ENCODE results near the gene PA2G4.
"Not testable (repeated sequence)": the region's sequence is repeated elsewhere in the genome, so short reads cannot be mapped to it uniquely, and the experiment has no call there.

Gene PA2G4
- total RNA-seq: 38.2 to 56.7 (median 50.8) reads per million in 3 donors

- H3K4me3 ChIP-seq (ENCODE audit: insufficient read depth, low read depth, low read length, poor library complexity, severe bottlenecking): peak within 1 kb of the TSS; percentile 75
- H3K9me3 ChIP-seq (ENCODE audit: control insufficient read depth, low read length): no peaks in the 10 kb centered on the region
- H3K27ac ChIP-seq (ENCODE audit: insufficient read depth, low read length, poor library complexity, severe bottlenecking): peak within 1 kb of the TSS; percentile 87
- peak; percentile 92 to 94 (median 93) for DNase-seq
- peaks cover 25% of the 10 kb centered on the region for H3K36me3 ChIP-seq (ENCODE audit: control insufficient read depth, insufficient read depth, low read length)
- H3K4me1 ChIP-seq (ENCODE audit: control insufficient read depth, insufficient read depth, low read length, poor library complexity, severe bottlenecking): peaks cover 36% of the 10 kb centered on the region
- H3K27me3 ChIP-seq (replicated peaks; ENCODE audit: control insufficient read depth, insufficient read depth, low read length, poor library complexity, severe bottlenecking): no peaks in the 10 kb centered on the region
Observed at GRCh38 chr12:56104109-56104814, at the start of gene PA2G4. PA2G4 (plus strand) TSS chr12:56104559; CDS start chr12:56104738, 179 bp downstream.

GRCh38 chr12:56059964-56060363, 44.4 kb upstream of the PA2G4 start:
- H3K4me1 ChIP-seq (ENCODE audit: control insufficient read depth, insufficient read depth, low read length, poor library complexity, severe bottlenecking); DNase-seq; H3K4me3 ChIP-seq (ENCODE audit: insufficient read depth, low read depth, low read length, poor library complexity, severe bottlenecking); H3K27ac ChIP-seq (ENCODE audit: insufficient read depth, low read length, poor library complexity, severe bottlenecking); H3K9me3 ChIP-seq (ENCODE audit: control insufficient read depth, low read length); H3K36me3 ChIP-seq (ENCODE audit: control insufficient read depth, insufficient read depth, low read length); H3K27me3 ChIP-seq (replicated peaks; ENCODE audit: control insufficient read depth, insufficient read depth, low read length, poor library complexity, severe bottlenecking): not testable (repeated sequence)

- DNase-seq: no peak
- Histone ChIP-seq H3K27ac (ENCODE audit: insufficient read depth, low read length, poor library complexity, severe bottlenecking) (no peak overlapping the region), H3K9me3 (ENCODE audit: control insufficient read depth, low read length) (no peaks in the 10 kb centered on the region), H3K4me1 (ENCODE audit: control insufficient read depth, insufficient read depth, low read length, poor library complexity, severe bottlenecking) (no peaks in the 10 kb centered on the region), H3K36me3 (ENCODE audit: control insufficient read depth, insufficient read depth, low read length) (no peaks in the 10 kb centered on the region), H3K27me3 (replicated peaks; ENCODE audit: control insufficient read depth, insufficient read depth, low read length, poor library complexity, severe bottlenecking) (no peaks in the 10 kb centered on the region), H3K4me3 (ENCODE audit: insufficient read depth, low read depth, low read length, poor library complexity, severe bottlenecking) (no peak overlapping the region)
Observed at GRCh38 chr12:56061982-56062381, 42.4 kb upstream of the PA2G4 start.

- no peaks in the 10 kb centered on the region for H3K27me3 ChIP-seq (replicated peaks; ENCODE audit: control insufficient read depth, insufficient read depth, low read length, poor library complexity, severe bottlenecking)
- H3K27ac ChIP-seq (ENCODE audit: insufficient read depth, low read length, poor library complexity, severe bottlenecking): no peak overlapping the region
- H3K4me3 ChIP-seq (ENCODE audit: insufficient read depth, low read depth, low read length, poor library complexity, severe bottlenecking): no peak overlapping the region
- H3K36me3 ChIP-seq (ENCODE audit: control insufficient read depth, insufficient read depth, low read length): no peaks in the 10 kb centered on the region
- no peaks in the 10 kb centered on the region for H3K9me3 ChIP-seq (ENCODE audit: control insufficient read depth, low read length)
- no peaks in the 10 kb centered on the region for H3K4me1 ChIP-seq (ENCODE audit: control insufficient read depth, insufficient read depth, low read length, poor library complexity, severe bottlenecking)
- no peak for DNase-seq
Observed at GRCh38 chr12:56062996-56063395, 41.4 kb upstream of the PA2G4 start.

GRCh38 chr12:56071648-56072047, 32.7 kb upstream of the PA2G4 start:
- Histone ChIP-seq H3K4me3 (ENCODE audit: insufficient read depth, low read depth, low read length, poor library complexity, severe bottlenecking) (no peak overlapping the region), H3K4me1 (ENCODE audit: control insufficient read depth, insufficient read depth, low read length, poor library complexity, severe bottlenecking) (no peaks in the 10 kb centered on the region), H3K27me3 (replicated peaks; ENCODE audit: control insufficient read depth, insufficient read depth, low read length, poor library complexity, severe bottlenecking) (no peaks in the 10 kb centered on the region), H3K9me3 (ENCODE audit: control insufficient read depth, low read length) (no peaks in the 10 kb centered on the region), H3K27ac (ENCODE audit: insufficient read depth, low read length, poor library complexity, severe bottlenecking) (no peak overlapping the region), H3K36me3 (ENCODE audit: control insufficient read depth, insufficient read depth, low read length) (no peaks in the 10 kb centered on the region)
- DNase-seq: no peak

- no peaks in the 10 kb centered on the region for H3K36me3 ChIP-seq (ENCODE audit: control insufficient read depth, insufficient read depth, low read length)
- H3K27me3 ChIP-seq (replicated peaks; ENCODE audit: control insufficient read depth, insufficient read depth, low read length, poor library complexity, severe bottlenecking): no peaks in the 10 kb centered on the region
- H3K27ac ChIP-seq (ENCODE audit: insufficient read depth, low read length, poor library complexity, severe bottlenecking): no peak overlapping the region
- no peaks in the 10 kb centered on the region for H3K9me3 ChIP-seq (ENCODE audit: control insufficient read depth, low read length)
- peaks cover 6% of the 10 kb centered on the region for H3K4me1 ChIP-seq (ENCODE audit: control insufficient read depth, insufficient read depth, low read length, poor library complexity, severe bottlenecking)
- H3K4me3 ChIP-seq (ENCODE audit: insufficient read depth, low read depth, low read length, poor library complexity, severe bottlenecking): no peak overlapping the region
- DNase-seq: no peak
Observed at GRCh38 chr12:56074396-56074795, 30.0 kb upstream of the PA2G4 start.

- not testable (repeated sequence) for H3K27me3 ChIP-seq (replicated peaks; ENCODE audit: control insufficient read depth, insufficient read depth, low read length, poor library complexity, severe bottlenecking); H3K36me3 ChIP-seq (ENCODE audit: control insufficient read depth, insufficient read depth, low read length); H3K27ac ChIP-seq (ENCODE audit: insufficient read depth, low read length, poor library complexity, severe bottlenecking); DNase-seq; H3K4me3 ChIP-seq (ENCODE audit: insufficient read depth, low read depth, low read length, poor library complexity, severe bottlenecking); H3K9me3 ChIP-seq (ENCODE audit: control insufficient read depth, low read length)
- H3K4me1 ChIP-seq (ENCODE audit: control insufficient read depth, insufficient read depth, low read length, poor library complexity, severe bottlenecking): peaks cover 17% of the 10 kb centered on the region
Observed at GRCh38 chr12:56077966-56078365, 26.4 kb upstream of the PA2G4 start.

GRCh38 chr12:56078427-56078826, 25.9 kb upstream of the PA2G4 start:
- DNase-seq: no peak
- no peak overlapping the region for H3K4me3 ChIP-seq (ENCODE audit: insufficient read depth, low read depth, low read length, poor library complexity, severe bottlenecking)
- no peaks in the 10 kb centered on the region for H3K9me3 ChIP-seq (ENCODE audit: control insufficient read depth, low read length)
- H3K27me3 ChIP-seq (replicated peaks; ENCODE audit: control insufficient read depth, insufficient read depth, low read length, poor library complexity, severe bottlenecking): no peaks in the 10 kb centered on the region
- H3K36me3 ChIP-seq (ENCODE audit: control insufficient read depth, insufficient read depth, low read length): no peaks in the 10 kb centered on the region
- H3K27ac ChIP-seq (ENCODE audit: insufficient read depth, low read length, poor library complexity, severe bottlenecking): no peak overlapping the region
- H3K4me1 ChIP-seq (ENCODE audit: control insufficient read depth, insufficient read depth, low read length, poor library complexity, severe bottlenecking): peaks cover 17% of the 10 kb centered on the region

GRCh38 chr12:56078931-56079722, 25.2 kb upstream of the PA2G4 start:
- DNase-seq: peak in 2 of 3 donors; percentile 15 to 39
- peaks cover 17% of the 10 kb centered on the region for H3K4me1 ChIP-seq (ENCODE audit: control insufficient read depth, insufficient read depth, low read length, poor library complexity, severe bottlenecking)
- H3K9me3 ChIP-seq (ENCODE audit: control insufficient read depth, low read length): no peaks in the 10 kb centered on the region
- peak overlapping the region; percentile 66 for H3K4me3 ChIP-seq (ENCODE audit: insufficient read depth, low read depth, low read length, poor library complexity, severe bottlenecking)
- H3K27me3 ChIP-seq (replicated peaks; ENCODE audit: control insufficient read depth, insufficient read depth, low read length, poor library complexity, severe bottlenecking): no peaks in the 10 kb centered on the region
- H3K27ac ChIP-seq (ENCODE audit: insufficient read depth, low read length, poor library complexity, severe bottlenecking): no peak overlapping the region
- H3K36me3 ChIP-seq (ENCODE audit: control insufficient read depth, insufficient read depth, low read length): no peaks in the 10 kb centered on the region

Data from effector memory CD4-positive, alpha-beta T cell (primary cell).